ENCODE results near the gene MGAM2. TPM values are rescaled to one million over a fixed set of nuclear protein-coding genes. Genes with fewer than 3 reads are reported as not detected.

MGAM2 gene
- total and polyA plus RNA-seq, 7 donors, result 0.03 to 0.06 TPM; not detected in 5

DNA sequence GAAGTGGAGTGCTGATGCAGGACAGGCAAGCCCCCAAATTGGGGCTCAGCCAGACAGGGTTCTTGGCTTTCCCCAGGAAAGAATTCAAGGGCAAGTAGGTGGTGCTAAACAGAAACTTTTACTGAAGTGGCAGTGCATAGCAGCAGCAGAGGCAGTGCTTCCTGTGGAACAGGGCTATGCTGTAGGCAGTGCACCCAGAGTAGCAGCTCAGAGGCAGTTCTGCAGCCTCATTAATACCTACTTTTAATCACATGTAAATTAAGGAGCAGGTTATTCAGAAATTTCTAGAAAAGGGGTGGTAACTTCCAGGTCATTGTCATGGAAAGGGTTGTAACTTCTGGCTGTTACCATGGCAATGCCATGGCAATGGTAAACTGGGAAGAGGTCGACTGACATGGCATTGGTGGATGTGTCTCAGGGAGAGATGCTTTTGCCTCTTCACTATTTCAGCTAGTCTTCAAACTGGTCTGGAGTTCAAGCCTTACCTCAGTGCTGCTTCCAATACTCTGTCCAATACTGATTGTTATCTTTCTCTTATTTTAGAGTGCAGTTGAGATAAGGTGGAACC lies 117.1 kb downstream of the MGAM2 start:
- TF ChIP-seq, protein P1, sequence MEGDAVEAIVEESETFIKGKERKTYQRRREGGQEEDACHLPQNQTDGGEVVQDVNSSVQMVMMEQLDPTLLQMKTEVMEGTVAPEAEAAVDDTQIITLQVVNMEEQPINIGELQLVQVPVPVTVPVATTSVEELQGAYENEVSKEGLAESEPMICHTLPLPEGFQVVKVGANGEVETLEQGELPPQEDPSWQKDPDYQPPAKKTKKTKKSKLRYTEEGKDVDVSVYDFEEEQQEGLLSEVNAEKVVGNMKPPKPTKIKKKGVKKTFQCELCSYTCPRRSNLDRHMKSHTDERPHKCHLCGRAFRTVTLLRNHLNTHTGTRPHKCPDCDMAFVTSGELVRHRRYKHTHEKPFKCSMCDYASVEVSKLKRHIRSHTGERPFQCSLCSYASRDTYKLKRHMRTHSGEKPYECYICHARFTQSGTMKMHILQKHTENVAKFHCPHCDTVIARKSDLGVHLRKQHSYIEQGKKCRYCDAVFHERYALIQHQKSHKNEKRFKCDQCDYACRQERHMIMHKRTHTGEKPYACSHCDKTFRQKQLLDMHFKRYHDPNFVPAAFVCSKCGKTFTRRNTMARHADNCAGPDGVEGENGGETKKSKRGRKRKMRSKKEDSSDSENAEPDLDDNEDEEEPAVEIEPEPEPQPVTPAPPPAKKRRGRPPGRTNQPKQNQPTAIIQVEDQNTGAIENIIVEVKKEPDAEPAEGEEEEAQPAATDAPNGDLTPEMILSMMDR (IDR thresholded peaks at IDR 0.05), result no peak
- DNase-seq (no peak), ATAC-seq (no peak)
- H3K9me3 ChIP-seq, result no peaks in the 10 kb centered on the region
- intact Hi-C loops (cut with DNase I), result no loop called here
- no peaks in the 10 kb centered on the region for H3K27me3 ChIP-seq (ENCODE audit: insufficient read depth in 3 of 3, low read length in 2 of 3)
- no peaks in the 10 kb centered on the region for H3K36me3 ChIP-seq (ENCODE audit: insufficient read depth in 1 of 2, low read depth in 1 of 2)
- no peaks in the 10 kb centered on the region for H3K4me1 ChIP-seq
- 28 to 45% (median 37%) methylated on average over 1 of the region's 1 CpG for WGBS, 3 donors
- no peak overlapping the region for H3K27ac ChIP-seq
- H3K4me3 ChIP-seq, result no peak overlapping the region

DNA sequence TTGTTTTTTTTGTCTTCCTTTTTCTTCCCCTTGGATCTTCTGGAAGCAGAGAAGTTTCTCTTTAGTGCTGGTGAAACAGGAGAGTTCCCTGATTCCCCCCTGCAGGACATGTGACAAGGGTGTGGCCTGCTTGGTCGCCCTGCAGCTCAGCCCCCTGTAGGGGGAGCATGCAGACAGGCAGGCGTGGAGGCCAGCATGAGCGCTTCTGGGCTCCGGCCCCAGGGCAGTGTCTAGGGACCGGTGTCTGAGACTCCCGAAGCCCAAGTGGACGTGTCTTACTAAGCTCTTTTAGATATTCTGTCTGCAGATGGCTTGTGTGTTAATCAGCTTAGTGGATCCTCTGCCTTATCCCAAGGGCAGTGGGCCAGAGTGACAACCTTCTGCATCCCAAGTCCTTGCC lies 120.2 kb downstream of the MGAM2 start:
- DNase-seq (no peak), ATAC-seq (no peak)
- H3K27ac ChIP-seq, result no peak overlapping the region
- no peaks in the 10 kb centered on the region for H3K36me3 ChIP-seq (ENCODE audit: insufficient read depth in 1 of 2, low read depth in 1 of 2)
- WGBS, 3 donors, result 17 to 28% (median 26%) methylated on average over 7 of the region's 7 CpGs
- intact Hi-C loops (cut with DNase I), result no loop called here
- no peaks in the 10 kb centered on the region for H3K27me3 ChIP-seq (ENCODE audit: insufficient read depth in 3 of 3, low read length in 2 of 3)
- H3K4me1 ChIP-seq, result no peaks in the 10 kb centered on the region
- H3K4me3 ChIP-seq, result no peak overlapping the region
- no peaks in the 10 kb centered on the region for H3K9me3 ChIP-seq
- TF ChIP-seq, protein P1 (IDR thresholded peaks at IDR 0.05), result no peak

DNA sequence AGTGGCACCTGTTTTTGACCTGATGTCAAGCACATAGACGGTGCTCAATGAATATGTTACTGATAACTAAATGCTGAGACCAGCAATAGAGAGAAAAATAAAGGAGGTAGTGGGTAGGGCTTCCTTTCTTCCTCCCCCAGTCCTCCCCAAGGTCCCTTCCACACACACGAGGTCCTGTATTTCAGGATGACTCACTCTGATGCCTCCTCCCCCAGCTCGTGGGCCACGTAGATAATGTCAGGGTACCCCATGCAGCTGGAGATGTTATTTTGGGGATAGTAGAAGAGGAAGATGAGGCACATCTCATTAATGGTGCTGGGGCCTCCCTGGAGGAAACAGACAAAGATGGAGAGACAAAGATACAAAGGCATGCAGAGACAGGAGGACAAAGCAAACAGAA lies 129.0 kb downstream of the MGAM2 start:
- TF ChIP-seq, protein P1 (IDR thresholded peaks at IDR 0.05), result no peak
- no peaks in the 10 kb centered on the region for H3K4me1 ChIP-seq
- ATAC-seq (no peak), DNase-seq (no peak)
- 49 to 62% (median 52%) methylated on average over 4 of the region's 4 CpGs for WGBS, 3 donors
- H3K27me3 ChIP-seq (ENCODE audit: insufficient read depth in 3 of 3, low read length in 2 of 3), result peaks cover 0 to 2% (median 0%) of the 10 kb centered on the region in 3 donors
- no peaks in the 10 kb centered on the region for H3K36me3 ChIP-seq (ENCODE audit: insufficient read depth in 1 of 2, low read depth in 1 of 2)
- no peak overlapping the region for H3K27ac ChIP-seq
- no peaks in the 10 kb centered on the region for H3K9me3 ChIP-seq
- intact Hi-C loops (cut with DNase I), result no loop called here
- H3K4me3 ChIP-seq, result no peak overlapping the region

DNA sequence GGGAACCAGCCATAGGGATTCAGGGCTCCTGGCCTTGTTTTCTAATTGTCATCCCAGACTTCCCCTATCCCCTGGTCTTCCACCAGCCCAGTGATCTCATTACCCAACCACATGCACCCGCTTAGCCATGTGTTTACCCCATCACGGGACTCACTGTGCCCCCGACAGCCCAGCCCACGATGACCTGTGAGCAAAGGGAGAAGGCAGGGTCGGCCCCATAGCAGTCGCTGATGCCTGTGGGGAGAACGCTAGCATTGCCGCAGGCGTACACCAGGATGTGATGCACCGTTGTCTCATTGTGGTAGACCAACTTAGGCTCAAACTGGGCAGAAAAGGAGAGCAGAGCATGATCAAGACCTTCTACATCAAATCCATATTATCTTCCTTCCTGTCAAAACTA lies 132.3 kb downstream of the MGAM2 start:
- no peaks in the 10 kb centered on the region for H3K4me1 ChIP-seq
- no peaks in the 10 kb centered on the region for H3K36me3 ChIP-seq (ENCODE audit: insufficient read depth in 1 of 2, low read depth in 1 of 2)
- TF ChIP-seq, protein P1 (IDR thresholded peaks at IDR 0.05), result no peak
- no peak overlapping the region for H3K27ac ChIP-seq
- H3K27me3 ChIP-seq (ENCODE audit: insufficient read depth in 3 of 3, low read length in 2 of 3), result peaks cover 0 to 2% (median 0%) of the 10 kb centered on the region in 3 donors
- 80 to 85% (median 83%) methylated on average over 10 of the region's 10 CpGs for WGBS, 3 donors
- intact Hi-C loops (cut with DNase I), result no loop called here
- DNase-seq (no peak), ATAC-seq (no peak)
- no peaks in the 10 kb centered on the region for H3K9me3 ChIP-seq
- H3K4me3 ChIP-seq, result no peak overlapping the region
